GM21528 (cell line): ENCODE data around the gene GNB3.
"Not testable (repeated sequence)": the region's sequence is repeated elsewhere in the genome, so short reads cannot be mapped to it uniquely, and the experiment has no call there.

Experiments
- ATAC-seq: cut with Tn5 transposase; IDR thresholded peaks from one replicate; pipeline ENCODE4 v1.9.1; 2021; ENCODE audit warnings: mild to moderate bottlenecking, moderate library complexity; ENCODE audit not compliant: unreplicated experiment, low FRiP score

GNB3 gene

GRCh38 chr12:6858799-6859198 is 18.1 kb downstream of the GNB3 start:
- ATAC-seq, result no peak

GRCh38 chr12:6860116-6860515 is 19.4 kb downstream of the GNB3 start:
- ATAC-seq, result no peak

- ATAC-seq, result no peak
Measured at GRCh38 chr12:6860942-6861341, 20.2 kb downstream of the GNB3 start.

GRCh38 chr12:6861391-6861790 is 20.7 kb downstream of the GNB3 start:
- ATAC-seq, result no peak

GRCh38 chr12:6863033-6863432 is 22.3 kb downstream of the GNB3 start:
- ATAC-seq, result no peak

GRCh38 chr12:6863586-6864321 is 23.0 kb downstream of the GNB3 start:
- ATAC-seq, result no peak

- ATAC-seq, result not testable (repeated sequence)
Measured at GRCh38 chr12:6865307-6865706, 24.6 kb downstream of the GNB3 start.

- no peak for ATAC-seq
Measured at GRCh38 chr12:6866163-6866919, 25.6 kb downstream of the GNB3 start.

- peak; percentile 10 for ATAC-seq
Measured at GRCh38 chr12:6866920-6867412, 26.2 kb downstream of the GNB3 start.

GRCh38 chr12:6867413-6868210 is 26.9 kb downstream of the GNB3 start, which contains the start of gene TPI1:
TPI1 (plus strand) TSS chr12:6867531; CDS start chr12:6867567, 36 bp downstream.
- ATAC-seq, result peak; percentile 46

GRCh38 chr12:6868211-6869048 is 27.7 kb downstream of the GNB3 start:
- no peak for ATAC-seq

GRCh38 chr12:6869049-6870021 is 28.6 kb downstream of the GNB3 start:
- ATAC-seq, result no peak

- not testable (repeated sequence) for ATAC-seq
Measured at GRCh38 chr12:6870304-6870703, 29.6 kb downstream of the GNB3 start.

GRCh38 chr12:6871052-6871957 is 30.6 kb downstream of the GNB3 start:
- ATAC-seq, result no peak

GRCh38 chr12:6872073-6873048 is 31.6 kb downstream of the GNB3 start:
- no peak for ATAC-seq
